Measurements from ENCODE around the gene SEC14L1.
"Not testable (repeated sequence)": the region's sequence is repeated elsewhere in the genome, so short reads cannot be mapped to it uniquely, and the experiment has no call there.

Gene SEC14L1

GRCh38 chr17:77153472-77153871 lies 12.7 kb downstream of the SEC14L1 start:
- DNase-seq (ENCODE audit: insufficient read length, low spot score) (no peak), FAIRE-seq (no peak)
- TF ChIP-seq POLR2A (IDR thresholded peaks at IDR 0.05; ENCODE audit: low read depth, low read length) = no peak

GRCh38 chr17:77153999-77154586 lies 13.3 kb downstream of the SEC14L1 start:
- no peak for TF ChIP-seq POLR2A (IDR thresholded peaks at IDR 0.05; ENCODE audit: low read depth, low read length)
- no peak for FAIRE-seq
- no peak for DNase-seq (ENCODE audit: insufficient read length, low spot score)

GRCh38 chr17:77155125-77155524 lies 14.4 kb downstream of the SEC14L1 start:
- no peak for TF ChIP-seq POLR2A (IDR thresholded peaks at IDR 0.05; ENCODE audit: low read depth, low read length)
- DNase-seq (ENCODE audit: insufficient read length, low spot score) = no peak
- no peak for FAIRE-seq

- FAIRE-seq; DNase-seq (ENCODE audit: insufficient read length, low spot score): not testable (repeated sequence)
Measured at GRCh38 chr17:77157766-77158165, 17.0 kb downstream of the SEC14L1 start.

GRCh38 chr17:77160091-77160874 lies 19.5 kb downstream of the SEC14L1 start:
- no peak for TF ChIP-seq POLR2A (IDR thresholded peaks at IDR 0.05; ENCODE audit: low read depth, low read length)
- no peak for FAIRE-seq
- DNase-seq (ENCODE audit: insufficient read length, low spot score) = no peak

- FAIRE-seq (no peak), DNase-seq (ENCODE audit: insufficient read length, low spot score) (no peak)
- no peak for TF ChIP-seq POLR2A (IDR thresholded peaks at IDR 0.05; ENCODE audit: low read depth, low read length)
Measured at GRCh38 chr17:77160875-77161530, 20.2 kb downstream of the SEC14L1 start.

GRCh38 chr17:77161953-77162352 lies 21.2 kb downstream of the SEC14L1 start:
- DNase-seq (ENCODE audit: insufficient read length, low spot score) = no peak
- no peak for FAIRE-seq
- no peak for TF ChIP-seq POLR2A (IDR thresholded peaks at IDR 0.05; ENCODE audit: low read depth, low read length)

- FAIRE-seq = no peak
- DNase-seq (ENCODE audit: insufficient read length, low spot score) = no peak
- TF ChIP-seq POLR2A (IDR thresholded peaks at IDR 0.05; ENCODE audit: low read depth, low read length) = no peak
Measured at GRCh38 chr17:77163001-77163400, 22.2 kb downstream of the SEC14L1 start.

GRCh38 chr17:77163511-77164280 lies 22.9 kb downstream of the SEC14L1 start:
- DNase-seq (ENCODE audit: insufficient read length, low spot score) = no peak
- no peak for TF ChIP-seq POLR2A (IDR thresholded peaks at IDR 0.05; ENCODE audit: low read depth, low read length)
- FAIRE-seq = no peak

- TF ChIP-seq POLR2A (IDR thresholded peaks at IDR 0.05; ENCODE audit: low read depth, low read length) = no peak
- no peak for DNase-seq (ENCODE audit: insufficient read length, low spot score)
- no peak for FAIRE-seq
Measured at GRCh38 chr17:77164483-77165091, 23.8 kb downstream of the SEC14L1 start.

GRCh38 chr17:77165577-77165976 lies 24.8 kb downstream of the SEC14L1 start:
- no peak for FAIRE-seq
- DNase-seq (ENCODE audit: insufficient read length, low spot score) = no peak
- TF ChIP-seq POLR2A (IDR thresholded peaks at IDR 0.05; ENCODE audit: low read depth, low read length) = no peak

- no peak for DNase-seq (ENCODE audit: insufficient read length, low spot score)
- no peak for FAIRE-seq
Measured at GRCh38 chr17:77167472-77168306, 26.9 kb downstream of the SEC14L1 start.

GRCh38 chr17:77173104-77173503 lies 32.3 kb downstream of the SEC14L1 start:
- TF ChIP-seq POLR2A (IDR thresholded peaks at IDR 0.05; ENCODE audit: low read depth, low read length) = no peak
- DNase-seq (ENCODE audit: insufficient read length, low spot score) = no peak
- no peak for FAIRE-seq

More at GRCh38 chr17:77167472-77168306, 26.9 kb downstream of the SEC14L1 start:
- TF ChIP-seq POLR2A (IDR thresholded peaks at IDR 0.05; ENCODE audit: low read depth, low read length) = no peak

All from H54 (cell line).